ENCODE data around the gene PHLDB1. TPM values are rescaled to one million over a fixed set of nuclear protein-coding genes. Genes with fewer than 3 reads are reported as not detected.

The PHLDB1 gene
- polyA plus RNA-seq, 2 of the 4 experiments (the other 2 are of a cell fraction) = 5.9 to 20.0 TPM

DNA sequence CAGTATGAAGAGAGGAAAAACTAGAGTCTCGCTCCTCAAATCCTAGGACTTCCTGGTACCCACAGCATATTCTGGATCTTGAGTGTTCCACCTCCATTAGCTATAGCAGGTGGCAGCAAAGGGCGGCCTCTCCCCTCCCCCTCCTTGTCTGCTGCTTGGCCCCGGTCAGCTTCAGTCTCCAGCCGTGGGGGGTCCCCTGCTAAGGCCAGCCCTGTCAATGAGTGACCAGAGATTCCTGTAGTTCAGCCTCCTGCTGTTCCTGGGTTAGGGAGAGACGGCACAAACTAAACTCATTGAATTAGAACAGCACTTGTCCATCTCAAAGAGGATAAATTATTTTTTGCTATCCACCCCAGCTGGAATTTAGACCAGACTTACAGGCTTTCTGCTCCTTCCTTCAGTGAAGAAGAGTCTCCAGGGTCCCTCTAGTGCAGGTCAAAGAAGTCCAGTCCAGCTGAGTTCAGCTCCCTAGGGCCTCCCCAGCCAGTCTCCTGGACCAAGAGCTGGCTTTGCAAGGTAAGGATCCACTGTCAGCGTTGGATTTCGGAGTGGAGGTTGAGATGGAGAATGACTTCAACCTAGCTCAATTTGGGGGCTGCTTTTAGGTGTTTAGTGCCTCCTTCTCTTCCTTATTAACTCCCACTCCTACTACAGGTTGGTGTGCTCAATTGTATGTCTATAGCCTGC is 1.1 kb upstream of the PHLDB1 start:
- peak overlapping the region; percentile 86 for H3K4me2 ChIP-seq
- POLR2A ChIA-PET = interaction anchor here (2.9 kb wide), 1 partner anchor 16 kb away, joined by 14 read pairs; no protein-coding TSS in a partner anchor

DNA sequence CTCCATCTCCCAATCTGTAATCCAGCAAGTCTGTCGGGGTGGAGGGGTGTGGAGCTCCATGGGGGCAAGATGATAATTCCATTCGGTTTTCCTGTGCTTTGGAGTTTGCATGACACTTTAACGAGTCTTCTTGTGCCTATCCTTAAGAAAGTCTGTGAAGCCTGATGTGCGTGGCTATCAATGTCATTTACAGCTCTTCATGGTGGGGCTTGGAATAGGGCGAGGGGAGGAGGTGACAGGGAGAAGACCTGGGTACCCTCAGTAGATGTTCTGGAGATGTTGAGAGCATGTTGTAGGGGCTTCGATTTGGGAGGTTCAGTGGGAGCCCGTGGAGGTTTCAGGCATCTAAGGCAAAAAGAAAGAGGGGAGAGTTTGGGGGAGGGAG is 579 bp upstream of the PHLDB1 start:
- POLR2A ChIA-PET = interaction anchor here (0.7 to 2.9 kb wide), 2 partner anchors 16 to 36 kb away, joined by 3 to 14 read pairs; no protein-coding TSS in a partner anchor
- 62% methylated on average over 7 of the region's 7 CpGs for WGBS (ENCODE audit: missing lambda C conversion rate)
- peaks cover 38% of the 10 kb centered on the region for H3K4me1 ChIP-seq
- no peak for FAIRE-seq
- peak overlapping the region; percentile 53 to 100 for H3K27ac ChIP-seq
- no peaks in the 10 kb centered on the region for H3K9me3 ChIP-seq
- no peak for TF ChIP-seq JUNB (IDR thresholded peaks at IDR 0.05)
- TF ChIP-seq ESRRA (IDR thresholded peaks at IDR 0.05; ENCODE audit: borderline replicate concordance, low read length) = no peak
- no peak for TF ChIP-seq TFCP2L1 (CRISPR knock-in tag; IDR thresholded peaks at IDR 0.05)
- TF ChIP-seq POLR2A (IDR thresholded peaks at IDR 0.05; ENCODE audit: low read length) = no peak
- TF ChIP-seq CEBPB (IDR thresholded peaks at IDR 0.05) = no peak
- no peak for TF ChIP-seq EHMT2 (IDR thresholded peaks at IDR 0.05; ENCODE audit: low read depth)
- no peak for TF ChIP-seq CBX8 (IDR thresholded peaks at IDR 0.05)
- TF ChIP-seq EP300 (IDR thresholded peaks at IDR 0.05) = no peak
- TF ChIP-seq, protein P1, sequence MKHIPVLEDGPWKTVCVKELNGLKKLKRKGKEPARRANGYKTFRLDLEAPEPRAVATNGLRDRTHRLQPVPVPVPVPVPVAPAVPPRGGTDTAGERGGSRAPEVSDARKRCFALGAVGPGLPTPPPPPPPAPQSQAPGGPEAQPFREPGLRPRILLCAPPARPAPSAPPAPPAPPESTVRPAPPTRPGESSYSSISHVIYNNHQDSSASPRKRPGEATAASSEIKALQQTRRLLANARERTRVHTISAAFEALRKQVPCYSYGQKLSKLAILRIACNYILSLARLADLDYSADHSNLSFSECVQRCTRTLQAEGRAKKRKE (CRISPR knock-in tag; IDR thresholded peaks at IDR 0.05; ENCODE audit: low read depth) = no peak
- CTCF ChIA-PET = interaction anchor here (0.5 to 17.8 kb wide), 7 partner anchors 9 to 83 kb away, joined by 3 to 224 read pairs (median 6); no protein-coding TSS in a partner anchor
- ATAC-seq = no peak
- peak overlapping the region; percentile 86 for H3K4me2 ChIP-seq
- DNase-seq (ENCODE audit: low read depth in 1 of 2, low spot score in 1 of 2) = no peak
- peak overlapping the region; percentile 96; the same call in 2 of the 3 replicates for H3K4me3 ChIP-seq

More for the DNA sequence above, 1.1 kb upstream of the PHLDB1 start:
- CTCF ChIA-PET = interaction anchor here (0.5 to 17.8 kb wide), 7 partner anchors 13 to 351 kb away, joined by 3 to 224 read pairs (median 5); no protein-coding TSS in a partner anchor
- FAIRE-seq (no peak), ATAC-seq (no peak), DNase-seq (ENCODE audit: low read depth in 1 of 2, low spot score in 1 of 2) (no peak)
- H3K9me3 ChIP-seq = no peaks in the 10 kb centered on the region
- TF ChIP-seq RNF2 (IDR thresholded peaks at IDR 0.05; ENCODE audit: borderline replicate concordance, low read depth) = no peak
- TF ChIP-seq EHMT2 (IDR thresholded peaks at IDR 0.05; ENCODE audit: low read depth) = no peak
- 51% methylated on average over 7 of the region's 7 CpGs for WGBS (ENCODE audit: missing lambda C conversion rate)
- H3K27ac ChIP-seq = peak overlapping the region; percentile 53 to 100; a peak in 5 of 6 replicates
- H3K4me3 ChIP-seq = peak overlapping the region; percentile 21; the same call in 1 of the 3 replicates
- peaks cover 38% of the 10 kb centered on the region for H3K4me1 ChIP-seq

DNA sequence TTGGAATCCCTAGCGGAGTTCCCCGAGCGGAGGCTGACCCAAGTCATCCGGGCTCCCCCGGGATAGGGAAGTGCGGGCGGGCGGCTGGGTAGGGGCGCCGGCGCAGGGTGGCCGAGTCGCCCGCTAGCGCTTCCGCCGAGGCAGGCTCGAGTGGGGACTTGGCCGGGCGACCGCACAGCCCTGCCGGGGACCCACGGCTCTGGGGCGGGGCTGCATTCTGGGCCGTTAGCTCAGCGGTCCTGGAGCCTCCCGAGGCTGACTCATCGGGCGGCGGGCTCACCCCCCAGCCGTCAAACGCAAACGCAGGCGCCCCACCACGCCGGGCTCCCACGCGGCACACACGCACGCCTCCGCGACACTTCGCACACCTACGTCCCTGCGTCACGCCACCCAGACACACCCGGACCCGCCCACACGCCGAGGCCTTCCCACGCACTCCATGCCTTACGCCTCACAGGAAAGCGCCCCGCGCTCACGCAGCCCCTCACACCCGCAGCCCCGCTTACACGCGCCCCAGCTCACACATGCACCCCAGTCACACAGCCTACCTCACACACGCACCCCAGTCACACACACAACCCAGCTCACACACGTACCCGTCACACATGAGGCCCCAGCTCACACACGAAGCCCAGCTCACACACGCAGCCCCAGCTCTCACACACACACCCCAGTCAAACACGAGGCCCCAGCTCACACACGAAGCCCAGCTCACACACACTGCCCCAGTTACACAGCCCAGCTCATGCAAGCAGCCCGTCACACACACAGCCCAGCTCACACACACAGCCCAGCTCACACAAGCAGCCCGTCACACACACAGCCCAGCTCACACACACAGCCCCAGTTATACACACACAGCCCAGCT is 1.2 kb downstream of the PHLDB1 start:
- ChIA-PET CTCF (interaction anchor here (1.2 to 17.8 kb wide), 5 partner anchors 14 to 50 kb away, joined by 3 to 224 read pairs (median 10); no protein-coding TSS in a partner anchor), POLR2A (interaction anchor here (1.1 to 2.9 kb wide), 3 partner anchors 11 to 36 kb away, joined by 3 to 14 read pairs (median 6); partner anchors contain the start of gene ARCN1)
- WGBS (ENCODE audit: missing lambda C conversion rate) = 60% methylated on average over 26 of the region's 69 CpGs
- ATAC-seq (peak; percentile 49 to 76), DNase-seq (ENCODE audit: low read depth in 1 of 2, low spot score in 1 of 2) (peak in 1 of 2 experiments; percentile 49), FAIRE-seq (no peak)
- Histone ChIP-seq H3K4me3 (peak overlapping the region; percentile 96), H3K9me3 (no peaks in the 10 kb centered on the region), H3K27ac (peak overlapping the region; percentile 81 to 100), H3K4me2 (peak overlapping the region; percentile 86), H3K4me1 (peaks cover 45% of the 10 kb centered on the region)
- TF ChIP-seq RAD21 (conservative IDR thresholded peaks at IDR 0.05 in 1 of 2, IDR thresholded peaks at IDR 0.05 in 1 of 2) (no peak), FOSL2 (IDR thresholded peaks at IDR 0.05) (no peak), FOSL2 (CRISPR knock-in tag; IDR thresholded peaks at IDR 0.05) (peak; percentile 71), JUN (IDR thresholded peaks at IDR 0.05) (no peak), HOXB5 (CRISPR knock-in tag; IDR thresholded peaks at IDR 0.05) (no peak), ZFP36 (IDR thresholded peaks at IDR 0.05; ENCODE audit: borderline replicate concordance, partially characterized antibody) (no peak), MYC (IDR thresholded peaks at IDR 0.05; ENCODE audit: borderline replicate concordance, low read length) (no peak; the same call in 1 of the 2 replicates), BHLHE40 (IDR thresholded peaks at IDR 0.05; ENCODE audit: low read depth, low read length) (no peak)
- TF ChIP-seq, protein P2, sequence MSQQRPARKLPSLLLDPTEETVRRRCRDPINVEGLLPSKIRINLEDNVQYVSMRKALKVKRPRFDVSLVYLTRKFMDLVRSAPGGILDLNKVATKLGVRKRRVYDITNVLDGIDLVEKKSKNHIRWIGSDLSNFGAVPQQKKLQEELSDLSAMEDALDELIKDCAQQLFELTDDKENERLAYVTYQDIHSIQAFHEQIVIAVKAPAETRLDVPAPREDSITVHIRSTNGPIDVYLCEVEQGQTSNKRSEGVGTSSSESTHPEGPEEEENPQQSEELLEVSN (IDR thresholded peaks at IDR 0.05; ENCODE audit: borderline replicate concordance, low read depth) = peak; percentile 78
- TF ChIP-seq, protein P3, sequence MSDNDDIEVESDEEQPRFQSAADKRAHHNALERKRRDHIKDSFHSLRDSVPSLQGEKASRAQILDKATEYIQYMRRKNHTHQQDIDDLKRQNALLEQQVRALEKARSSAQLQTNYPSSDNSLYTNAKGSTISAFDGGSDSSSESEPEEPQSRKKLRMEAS (IDR thresholded peaks at IDR 0.05) = peak; percentile 88
